HG03108 (cell line): ENCODE results near the gene STK38.
"Not testable (repeated sequence)": the region's sequence is repeated elsewhere in the genome, so short reads cannot be mapped to it uniquely, and the experiment has no call there.

Experiments used
- ATAC-seq: cut with Tn5 transposase; IDR thresholded peaks from one replicate; pipeline ENCODE4 v1.9.1; 2021; ENCODE audit warnings: moderate library complexity; ENCODE audit not compliant: unreplicated experiment

Gene STK38

DNA sequence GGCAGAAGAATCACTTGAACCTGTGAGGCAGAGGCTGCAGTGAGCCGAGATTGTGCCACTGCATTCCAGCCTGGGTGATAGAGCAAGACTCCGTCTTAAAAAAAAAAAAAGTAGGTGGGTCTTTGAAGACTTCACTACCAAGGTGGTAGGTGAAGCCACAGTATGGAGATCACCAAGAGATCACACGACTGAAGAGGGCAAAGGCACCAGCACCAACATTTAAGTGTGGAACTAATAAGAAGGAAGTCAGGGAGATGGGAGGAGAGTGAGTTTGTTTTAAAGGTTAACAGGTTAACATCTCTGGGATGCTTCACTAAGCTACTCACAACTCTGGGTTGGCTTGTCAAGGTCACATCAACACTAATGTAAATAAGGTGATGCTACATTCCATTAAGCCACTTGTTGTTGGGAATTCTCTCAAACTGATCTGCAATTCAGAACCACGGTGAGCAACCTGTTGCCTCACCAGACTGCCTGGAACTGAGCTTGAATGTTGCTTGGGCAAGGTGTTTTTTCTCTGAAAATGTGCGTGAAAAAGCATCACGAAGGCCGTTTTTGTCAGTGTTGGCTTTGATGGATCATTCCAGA, 55.8 kb downstream of the STK38 start:
- ATAC-seq = no peak

GRCh38 chr6:36489426-36489825, 57.9 kb downstream of the STK38 start:
- no peak for ATAC-seq

DNA sequence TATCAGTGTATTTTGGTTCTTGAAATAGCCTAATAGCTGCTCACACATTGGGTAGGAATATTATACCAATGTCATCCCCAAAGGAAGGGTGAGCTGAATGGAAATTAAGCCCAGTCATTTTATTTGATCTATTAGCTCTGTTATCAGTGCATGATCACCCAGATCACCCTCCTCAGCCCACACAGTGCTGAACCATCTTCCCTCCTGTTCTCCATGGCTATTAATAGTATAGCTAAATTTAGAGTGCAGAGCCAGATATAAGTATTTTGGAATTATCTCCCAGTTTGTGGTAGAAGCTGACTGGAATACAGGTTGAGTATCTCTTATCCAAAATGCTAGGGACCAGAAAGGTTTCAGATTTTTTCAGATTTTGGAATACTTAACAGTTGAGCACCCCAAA, 59.1 kb downstream of the STK38 start:
- ATAC-seq = no peak

DNA sequence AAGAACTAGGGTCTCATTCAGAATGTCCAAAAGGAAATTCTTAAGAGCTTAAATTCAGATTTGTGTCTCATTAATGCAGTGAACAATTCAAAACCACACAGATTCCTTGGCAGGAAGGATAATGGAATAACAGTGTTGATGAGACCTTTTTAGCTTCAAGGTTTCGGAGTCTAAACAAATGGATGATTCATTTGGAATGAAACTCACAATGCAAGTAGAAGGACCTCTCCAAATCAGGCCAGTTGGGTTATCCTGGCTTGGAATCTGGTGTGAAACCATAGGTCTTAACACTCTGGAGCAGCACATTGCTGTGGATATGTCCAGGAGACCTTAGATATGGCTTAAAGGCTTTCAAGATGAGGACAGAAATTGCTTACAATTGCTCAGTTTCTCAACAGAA, 59.6 kb downstream of the STK38 start:
- no peak for ATAC-seq

DNA sequence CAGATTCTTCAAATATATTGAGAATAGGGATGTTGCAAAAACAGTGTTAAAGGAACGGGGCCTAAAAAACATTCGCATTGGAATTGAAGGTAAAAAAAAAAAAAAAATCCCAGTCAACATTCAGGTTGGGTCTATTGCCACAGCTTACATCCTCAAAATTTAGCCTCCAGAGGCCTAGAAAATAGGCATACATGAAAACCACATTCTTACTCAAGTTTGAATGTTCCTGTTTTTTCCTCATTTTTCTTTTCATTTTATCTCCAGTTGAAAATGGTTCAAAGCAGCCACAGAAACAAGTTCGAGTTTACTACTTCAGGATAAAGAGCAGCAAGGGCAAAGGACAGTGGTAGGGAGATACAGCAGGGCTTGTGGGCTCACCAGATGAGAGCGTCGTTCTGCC, 62.5 kb downstream of the STK38 start:
- ATAC-seq = no peak

GRCh38 chr6:36483326-36483725, 64.0 kb downstream of the STK38 start:
- not testable (repeated sequence) for ATAC-seq

DNA sequence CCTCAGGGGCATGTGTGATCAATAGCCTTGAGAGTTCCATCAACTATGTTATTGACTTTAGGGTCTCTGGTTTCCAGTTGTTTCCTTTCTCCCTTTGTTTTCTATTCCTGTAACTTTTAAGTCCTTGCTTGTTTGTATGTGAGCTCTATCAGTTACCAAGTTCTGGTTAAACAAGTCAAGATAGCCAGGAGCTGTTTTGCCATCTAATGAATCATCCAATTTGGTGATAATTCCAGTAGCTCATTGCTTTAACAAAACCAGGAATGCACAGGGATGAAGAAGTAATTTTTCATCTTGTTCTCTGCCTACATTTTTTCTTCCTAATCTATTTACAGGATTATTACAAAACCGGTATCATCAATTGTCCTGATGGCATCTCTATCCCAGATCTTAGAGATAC, 68.0 kb downstream of the STK38 start:
- no peak for ATAC-seq

GRCh38 chr6:36478051-36478526, 69.2 kb downstream of the STK38 start:
- no peak for ATAC-seq

DNA sequence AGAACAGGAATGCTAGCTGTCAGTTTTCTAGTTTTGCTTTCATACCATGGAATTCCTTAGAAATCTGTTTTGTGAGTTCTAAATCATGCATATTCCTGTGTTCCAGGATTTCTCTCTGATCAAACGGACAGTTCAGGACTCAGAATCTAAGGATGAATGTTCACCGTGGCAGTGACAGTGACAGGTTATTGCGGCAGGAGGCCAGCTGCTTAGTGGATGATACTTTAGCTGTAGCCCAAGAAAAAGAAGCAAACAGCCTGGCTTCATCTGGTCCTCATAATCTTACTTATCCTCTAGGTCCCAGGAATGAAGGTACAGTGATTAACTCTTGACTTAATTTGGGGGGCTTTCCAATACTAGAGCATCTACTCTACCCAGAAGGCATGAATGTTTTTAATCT, 77.3 kb downstream of the STK38 start:
- ATAC-seq = no peak

DNA sequence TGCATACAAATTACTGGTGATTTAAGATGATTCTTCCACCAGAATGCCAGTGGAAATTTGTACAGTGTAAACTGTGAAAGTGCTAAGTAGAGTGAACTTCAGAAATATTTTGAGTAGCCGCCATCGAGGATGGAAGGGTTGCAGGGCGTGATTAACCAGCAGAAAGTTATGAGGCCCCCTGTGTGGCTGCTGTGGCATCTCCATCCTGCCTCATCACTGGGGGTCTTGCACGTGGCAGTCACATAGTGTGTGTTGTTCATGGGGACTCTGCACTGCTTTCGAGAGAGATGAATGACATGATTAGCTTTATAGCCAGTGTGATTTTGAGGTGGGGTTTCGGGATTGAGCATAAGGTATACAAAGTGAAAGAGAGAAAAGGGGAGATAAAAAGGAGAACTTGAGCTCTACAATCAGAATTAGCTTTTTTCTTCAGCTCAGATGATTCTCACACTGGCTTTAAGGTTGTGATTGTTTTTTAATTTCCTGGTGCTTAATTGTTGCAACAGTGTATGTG, 78.1 kb downstream of the STK38 start:
- ATAC-seq = no peak

- no peak for ATAC-seq
Measured at GRCh38 chr6:36467625-36468024, 79.7 kb downstream of the STK38 start.

DNA sequence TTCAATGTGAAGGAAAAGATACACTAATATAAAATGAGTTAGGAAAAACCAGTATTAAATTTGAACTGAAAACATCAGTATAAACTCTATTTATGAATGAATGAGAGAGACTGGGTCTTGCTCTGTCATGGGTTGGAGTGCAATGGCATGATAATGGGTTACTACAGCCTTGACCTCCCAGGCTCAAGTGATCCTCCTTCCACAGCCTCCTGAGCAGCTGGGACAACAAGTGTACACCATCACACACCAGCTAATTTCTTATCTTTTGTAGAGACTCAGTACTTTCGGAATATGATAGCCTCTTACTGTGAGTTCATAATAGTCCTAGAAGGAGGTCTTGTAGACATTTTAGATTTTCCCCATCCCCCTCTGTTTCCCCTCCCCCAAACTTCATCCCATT, 83.0 kb downstream of the STK38 start:
- ATAC-seq = no peak

DNA sequence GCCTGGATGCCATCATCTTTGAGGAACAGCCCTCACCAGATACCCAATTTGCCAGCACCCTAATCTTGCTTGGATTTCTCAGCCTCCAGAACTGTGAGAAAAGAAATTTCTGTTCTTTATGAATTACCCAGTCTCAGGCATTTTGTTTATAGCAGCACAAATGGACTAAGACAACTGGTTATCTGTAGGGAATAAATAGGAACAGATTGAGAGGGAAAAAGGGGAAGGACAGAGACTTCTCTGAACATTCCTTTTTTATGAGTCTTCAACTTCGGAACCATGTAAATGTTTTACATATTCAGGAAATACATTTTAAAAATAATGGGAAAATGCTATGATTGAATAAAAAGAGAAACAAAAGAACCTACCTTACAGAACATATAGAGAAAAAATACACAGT, 83.6 kb downstream of the STK38 start:
- ATAC-seq = no peak

DNA sequence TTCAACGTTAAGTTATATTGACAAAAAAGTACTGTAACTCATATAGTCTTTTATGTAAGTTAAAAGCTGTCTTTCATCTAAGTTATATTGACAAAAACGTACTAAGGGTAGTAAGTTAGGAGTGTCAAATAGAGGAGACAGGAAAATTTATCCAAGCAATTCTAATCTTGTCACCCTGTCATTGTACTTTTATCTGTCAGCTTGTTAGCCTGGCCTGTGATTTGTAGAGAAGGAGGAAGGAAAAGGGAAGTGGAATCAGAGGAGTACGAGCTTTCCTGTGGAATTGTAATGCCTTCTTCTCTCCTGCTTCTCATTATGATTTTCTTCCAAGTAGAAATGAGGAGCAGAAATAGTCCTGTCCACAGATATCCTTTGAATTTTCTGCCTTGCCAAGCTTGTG, 85.6 kb downstream of the STK38 start:
- no peak for ATAC-seq

- no peak for ATAC-seq
Measured at GRCh38 chr6:36460916-36461315, 86.4 kb downstream of the STK38 start.

DNA sequence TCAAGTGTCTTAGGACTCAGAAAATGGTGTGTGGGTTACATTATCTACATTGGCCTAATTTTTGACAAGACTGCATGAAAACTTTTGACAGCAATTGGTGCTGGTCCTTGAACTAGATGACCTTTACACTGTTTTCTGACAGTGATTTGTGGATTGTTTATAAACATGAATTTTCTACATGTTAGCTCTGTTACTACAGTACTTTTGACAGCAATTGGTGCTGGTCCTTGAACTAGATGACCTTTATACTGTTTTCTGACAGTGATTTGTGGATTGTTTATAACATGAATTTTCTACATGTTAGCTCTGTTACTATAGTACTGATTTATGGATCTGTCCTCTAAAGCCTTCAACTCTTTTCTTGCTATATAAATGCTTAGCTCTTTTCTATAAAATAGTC, 87.8 kb downstream of the STK38 start:
- ATAC-seq = no peak

DNA sequence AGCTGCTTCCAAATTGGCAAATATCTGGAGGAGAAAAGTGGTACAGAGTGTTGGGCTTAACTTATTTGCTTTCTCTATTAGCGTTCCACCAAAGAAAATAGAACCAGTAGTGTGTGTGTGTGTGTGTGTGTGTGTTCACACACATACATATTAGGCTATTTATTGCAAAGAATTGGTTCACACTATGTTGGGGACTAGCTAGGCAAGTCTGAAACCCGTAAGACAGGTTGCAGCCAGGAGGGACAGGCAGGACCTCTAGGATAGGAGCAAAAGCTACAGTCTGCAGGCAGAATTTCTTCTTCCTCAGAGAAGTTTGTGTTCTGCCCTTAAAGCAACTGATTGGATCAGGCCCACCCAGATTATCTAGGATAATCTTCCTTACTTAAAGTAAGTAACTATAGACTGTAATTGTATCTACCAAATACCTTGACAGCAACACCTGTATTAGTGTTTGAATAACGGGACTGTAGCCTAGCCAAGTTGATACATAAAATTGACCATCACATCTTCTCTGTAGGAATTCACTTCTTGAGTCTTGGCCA, 91.7 kb downstream of the STK38 start:
- ATAC-seq = no peak

DNA sequence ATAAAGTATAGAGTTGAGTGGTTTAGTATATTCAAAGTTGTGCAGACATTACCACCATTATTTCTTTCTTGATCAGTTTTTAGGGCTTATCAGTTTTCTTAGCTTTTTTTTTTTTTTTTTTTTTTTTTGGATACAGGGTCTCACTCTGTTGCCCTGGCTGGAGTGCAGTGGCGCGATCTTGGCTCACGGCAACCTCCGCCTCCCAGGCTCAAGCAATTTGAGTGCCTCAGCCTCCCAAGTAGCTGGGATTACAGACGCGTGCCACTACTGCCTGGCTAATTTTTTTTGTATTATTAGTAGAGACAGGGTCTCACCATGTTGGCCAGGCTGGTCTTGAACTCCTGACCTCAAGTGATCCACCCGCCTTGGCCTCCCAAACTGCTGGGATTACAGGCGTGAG, 94.4 kb downstream of the STK38 start:
- not testable (repeated sequence) for ATAC-seq

DNA sequence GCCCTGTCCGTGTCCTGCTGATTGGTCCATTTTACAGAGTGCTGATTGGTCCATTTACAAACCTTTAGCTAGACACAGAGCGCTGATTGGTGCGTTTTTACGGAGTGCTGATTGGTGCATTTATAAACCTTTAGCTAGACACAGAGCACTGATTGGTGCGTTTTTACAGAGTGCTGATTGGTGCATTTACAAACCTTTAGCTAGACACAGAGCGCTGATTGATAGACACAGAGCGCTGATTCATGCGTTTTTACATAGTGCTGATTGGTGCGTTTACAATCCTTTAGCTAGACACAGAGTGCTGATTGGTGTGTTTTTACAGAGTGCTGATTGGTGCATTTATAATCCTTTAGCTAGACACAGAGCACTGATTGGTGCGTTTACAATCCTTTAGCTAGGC, 98.1 kb downstream of the STK38 start:
- not testable (repeated sequence) for ATAC-seq

DNA sequence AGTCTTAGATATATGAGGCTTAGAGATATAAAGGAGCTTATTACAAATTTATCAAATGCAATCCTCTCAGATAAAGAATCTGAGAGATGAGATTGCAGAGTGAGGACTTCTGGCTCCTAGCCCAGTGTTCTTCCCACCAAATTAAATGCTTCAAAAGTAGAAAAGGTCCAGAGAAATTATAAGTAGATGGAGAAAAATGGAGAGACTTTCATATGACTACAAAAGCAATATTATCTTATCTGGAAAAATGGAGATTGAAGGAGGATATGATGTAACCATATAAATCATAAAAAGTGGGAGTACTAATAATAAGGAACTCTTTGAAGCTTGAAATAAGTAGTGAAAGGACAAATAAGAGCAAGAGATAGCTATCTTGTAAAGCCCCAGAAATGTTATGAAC, 101.7 kb downstream of the STK38 start:
- no peak for ATAC-seq

GRCh38 chr6:36444470-36444869, 102.8 kb downstream of the STK38 start:
- ATAC-seq = no peak
